ENCODE data around the gene MAP3K21.

- TF ChIP-seq CTCF (IDR thresholded peaks at IDR 0.05) = no peak
- TF ChIP-seq POLR2A (IDR thresholded peaks at IDR 0.05) = no peak
Observed at GRCh38 chr1:233343262-233343661, 15.7 kb downstream of the MAP3K21 start.

Data from uterus (tissue), 2 donors.